ENCODE results near the gene TTC9B.
"Not testable (repeated sequence)": the region's sequence is repeated elsewhere in the genome, so short reads cannot be mapped to it uniquely, and the experiment has no call there.

TTC9B gene

GRCh38 chr19:40232479-40232878 lies 14.3 kb upstream of the TTC9B start:
- no peak for DNase-seq

GRCh38 chr19:40231544-40232424 lies 13.6 kb upstream of the TTC9B start:
- DNase-seq, result no peak

GRCh38 chr19:40231057-40231456 lies 12.9 kb upstream of the TTC9B start:
- DNase-seq, result no peak

- DNase-seq, result no peak
These were observed 11.8 kb upstream of the TTC9B start for GRCh38 chr19:40229926-40230417.

- no peak for DNase-seq
These were observed 11.3 kb upstream of the TTC9B start for GRCh38 chr19:40229484-40229883.

GRCh38 chr19:40228863-40229262 lies 10.7 kb upstream of the TTC9B start:
- no peak for DNase-seq

GRCh38 chr19:40228346-40228745 lies 10.2 kb upstream of the TTC9B start:
- DNase-seq, result no peak

- no peak for DNase-seq
These were observed 7.5 kb upstream of the TTC9B start for GRCh38 chr19:40225440-40226305.

- DNase-seq, result no peak
These were observed 6.4 kb upstream of the TTC9B start for GRCh38 chr19:40224342-40225150.

- DNase-seq, result no peak
These were observed 5.1 kb upstream of the TTC9B start for GRCh38 chr19:40223135-40223822.

GRCh38 chr19:40221858-40222619 lies 3.9 kb upstream of the TTC9B start:
- peak; percentile 95 for DNase-seq

GRCh38 chr19:40220674-40221073 lies 2.5 kb upstream of the TTC9B start:
- DNase-seq, result no peak

GRCh38 chr19:40219721-40220276 lies 1.6 kb upstream of the TTC9B start:
- no peak for DNase-seq

GRCh38 chr19:40219029-40219428 lies 845 bp upstream of the TTC9B start:
- not testable (repeated sequence) for DNase-seq

- peak; percentile 9 for DNase-seq
These were observed 965 bp downstream of the TTC9B start for GRCh38 chr19:40217027-40217810.

- no peak for DNase-seq
These were observed 1.5 kb downstream of the TTC9B start for GRCh38 chr19:40216777-40217026.

- no peak for DNase-seq
These were observed 2.0 kb downstream of the TTC9B start for GRCh38 chr19:40216013-40216776.

- no peak for DNase-seq
These were observed 3.2 kb downstream of the TTC9B start for GRCh38 chr19:40214936-40215335.

- no peak for DNase-seq
These were observed 4.2 kb downstream of the TTC9B start for GRCh38 chr19:40213882-40214570.

Data from NCI-H1694 (cell line).